ENCODE data around the gene KIF5C.

KIF5C gene

DNA sequence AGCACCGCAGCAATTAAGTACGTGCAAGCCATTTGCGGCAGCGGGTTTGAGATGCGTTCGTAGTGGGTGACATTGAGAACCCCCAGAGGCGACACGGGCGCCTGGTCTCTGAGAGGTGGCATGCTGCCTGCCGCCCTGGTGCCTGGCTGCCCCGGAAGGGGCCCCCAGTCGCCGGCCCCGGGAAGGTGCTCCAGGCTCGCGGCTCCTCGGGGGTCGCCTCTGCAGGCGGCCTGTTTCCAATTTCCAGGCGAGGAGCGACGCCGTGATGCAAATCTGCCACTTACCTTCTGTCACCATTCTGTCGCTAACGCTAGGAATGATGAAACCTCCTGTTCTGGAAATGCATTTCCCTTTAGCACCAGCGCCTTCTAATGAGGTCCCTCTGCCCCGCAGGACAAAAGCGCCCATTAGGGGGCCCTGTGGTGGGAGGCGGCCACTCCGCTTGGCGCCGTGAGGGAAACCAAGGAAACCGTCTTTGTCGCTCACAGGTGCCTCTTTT is 13.0 kb downstream of the KIF5C start:
- peak; percentile 3 for DNase-seq

DNA sequence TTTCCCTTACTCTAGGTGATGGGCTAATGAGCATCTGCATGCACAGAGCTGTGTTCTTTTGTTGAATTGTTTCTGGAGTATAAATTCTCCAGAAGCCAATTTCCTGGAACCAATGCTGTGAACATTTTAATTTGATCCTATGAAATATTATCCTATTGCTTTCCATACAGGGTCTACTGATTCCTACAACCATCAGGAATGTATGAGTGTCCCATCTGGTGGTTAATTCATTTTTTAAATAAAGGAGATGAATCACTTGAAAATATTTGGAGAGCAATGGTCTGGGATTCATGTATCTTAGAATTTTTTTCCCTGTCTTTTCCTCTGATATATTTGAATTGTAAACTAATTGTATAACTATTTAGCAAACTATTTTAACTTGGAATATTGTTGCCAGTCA is 14.0 kb downstream of the KIF5C start:
- DNase-seq = no peak

DNA sequence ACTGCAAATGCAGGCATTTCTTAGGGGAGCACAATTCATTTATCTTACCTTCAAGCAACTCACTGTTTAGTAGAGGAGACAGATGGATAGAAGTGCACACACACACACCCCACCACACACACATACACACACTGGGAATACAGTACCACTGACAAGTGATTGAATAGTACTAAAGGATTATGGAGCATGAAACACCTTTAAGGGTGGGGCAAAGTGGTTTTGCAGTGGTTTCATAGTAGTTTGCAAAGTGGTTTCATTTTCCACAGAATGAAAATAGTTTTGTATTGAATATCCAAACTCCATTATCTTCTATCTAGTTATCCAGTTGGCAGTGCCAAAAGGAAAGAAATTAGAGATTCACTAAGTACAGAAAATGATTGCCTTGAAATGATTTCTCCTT is 18.9 kb downstream of the KIF5C start:
- no peak for DNase-seq

DNA sequence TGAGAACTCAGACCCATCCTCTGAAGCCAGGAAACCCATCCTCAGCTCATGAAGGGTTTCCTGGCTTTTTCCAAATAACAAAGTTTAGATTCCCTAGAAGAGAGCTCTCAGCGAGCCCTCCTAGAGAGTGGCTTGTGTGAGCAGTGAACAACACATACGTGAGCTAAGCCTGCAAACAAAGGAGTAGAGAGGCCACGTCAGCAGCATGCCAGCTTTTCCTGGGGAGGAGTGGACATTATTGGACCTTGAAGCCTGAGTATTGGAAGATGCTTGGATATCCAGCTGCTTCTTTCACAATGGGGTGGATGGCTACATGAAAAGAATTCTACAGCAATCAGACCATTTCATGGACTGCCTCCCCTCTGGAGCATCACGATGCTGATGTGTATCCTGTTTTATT is 21.1 kb downstream of the KIF5C start:
- peak; percentile 41 for DNase-seq

DNA sequence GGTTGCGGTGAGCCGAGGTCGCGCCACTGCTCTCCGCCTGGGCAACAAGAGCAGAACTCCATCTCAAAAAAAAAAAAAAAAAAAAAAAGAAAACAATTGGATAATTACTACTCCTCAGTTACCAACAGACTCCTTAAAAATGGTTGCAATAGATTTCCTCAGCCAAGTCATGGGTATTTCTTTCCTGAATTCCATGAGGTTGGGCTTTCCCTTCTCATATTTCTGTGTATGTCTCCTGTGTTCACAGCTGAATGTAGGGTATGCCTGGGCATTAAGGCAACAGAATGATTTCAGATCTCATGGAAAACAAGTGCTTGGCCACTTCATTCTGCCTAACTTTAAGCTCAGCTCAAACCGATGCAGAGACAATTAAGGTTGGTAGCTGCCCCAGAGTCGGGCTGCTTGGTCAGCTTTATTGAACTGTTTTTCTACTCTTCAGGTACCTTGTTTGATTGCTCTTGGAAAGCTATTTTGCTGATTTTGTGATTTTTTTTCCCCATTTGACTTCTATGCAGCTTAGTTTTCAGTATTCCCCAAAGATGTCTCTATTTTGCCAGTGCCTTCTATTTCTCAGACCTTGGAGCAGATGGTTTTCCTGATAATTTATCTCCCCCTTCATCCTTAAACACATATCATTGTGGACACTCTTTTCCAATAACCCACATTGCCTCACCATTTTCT is 24.8 kb downstream of the KIF5C start:
- peak; percentile 2 for DNase-seq

DNA sequence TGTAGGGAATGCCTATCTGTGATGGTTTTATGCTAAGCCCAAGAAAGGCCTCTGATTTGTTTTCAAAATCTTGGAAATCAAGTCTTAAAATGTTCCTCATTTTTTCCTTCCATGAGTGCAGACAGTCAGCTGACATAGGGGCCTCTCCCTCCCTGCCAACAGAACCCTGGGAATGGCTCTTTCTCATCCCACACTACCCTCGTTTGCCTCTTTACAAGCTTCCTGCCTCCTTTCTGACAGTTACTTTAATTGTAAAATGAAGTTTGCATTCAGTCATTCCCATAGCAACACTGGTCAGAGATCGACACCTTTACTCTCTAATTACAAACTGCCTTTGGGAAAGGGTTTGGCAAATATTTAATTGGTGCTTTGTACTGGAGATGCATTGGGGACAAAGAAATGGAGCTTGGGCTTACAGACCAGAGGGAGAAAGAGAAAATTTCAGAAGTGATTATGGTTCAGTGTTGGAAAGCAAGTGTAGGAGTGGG is 25.4 kb downstream of the KIF5C start:
- DNase-seq = peak; percentile 7

DNA sequence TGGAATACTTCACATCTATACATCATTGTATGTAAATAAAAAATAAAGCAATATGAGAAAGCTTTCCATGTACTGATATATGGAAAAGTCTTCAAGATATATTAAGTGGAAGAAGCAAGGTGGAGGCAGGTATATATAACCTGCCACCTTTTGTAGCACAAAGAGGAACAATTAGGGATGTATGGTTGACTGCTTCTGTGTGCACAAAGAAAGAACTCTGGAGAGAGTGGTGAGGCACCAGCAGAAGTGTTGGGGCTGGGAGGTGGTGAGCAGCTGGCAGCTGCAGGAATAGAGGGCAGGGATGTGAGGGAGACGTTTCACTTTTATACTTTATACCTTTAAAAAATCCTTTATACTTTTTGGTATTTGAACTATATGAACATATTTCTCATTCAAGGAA is 26.1 kb downstream of the KIF5C start:
- DNase-seq = peak; percentile 56

DNA sequence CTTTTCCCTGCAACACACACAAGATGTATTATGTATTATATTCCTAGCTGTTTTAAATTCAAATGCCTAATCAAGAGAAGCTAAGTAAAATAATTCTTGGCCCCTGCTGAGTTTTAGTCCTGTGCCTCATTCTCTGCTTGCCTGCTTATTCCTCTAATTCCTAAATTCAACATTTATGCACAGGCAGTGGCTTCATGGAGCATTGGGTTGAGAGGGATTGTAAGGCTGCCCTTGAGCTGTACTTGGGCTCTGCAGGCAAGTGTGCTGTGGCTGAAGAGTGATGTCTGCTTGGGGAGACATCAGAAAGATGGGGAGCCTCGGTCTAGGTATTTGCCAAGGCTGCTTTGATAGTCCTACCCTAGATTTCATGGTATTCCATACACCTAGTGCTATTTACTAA is 27.8 kb downstream of the KIF5C start:
- no peak for DNase-seq

DNA sequence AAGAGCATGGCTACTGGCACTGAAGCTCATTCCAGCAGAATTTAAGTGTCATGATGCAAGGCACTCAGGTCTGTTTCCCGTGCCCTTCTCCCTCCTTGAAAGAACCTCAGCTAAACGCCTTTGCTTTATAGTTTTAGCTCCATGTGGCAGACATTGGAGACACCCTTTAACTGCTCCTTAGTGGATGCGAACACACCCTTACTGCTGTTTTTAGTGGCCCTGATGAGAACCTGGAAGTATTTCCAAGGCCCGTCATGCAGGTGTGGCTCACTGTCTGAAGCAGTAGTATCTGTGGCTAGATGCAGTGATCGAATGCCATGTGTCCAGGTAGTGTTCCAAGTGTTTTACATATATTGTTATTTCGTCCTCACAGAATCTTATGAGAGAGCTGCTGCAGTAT is 28.3 kb downstream of the KIF5C start:
- no peak for DNase-seq

DNA sequence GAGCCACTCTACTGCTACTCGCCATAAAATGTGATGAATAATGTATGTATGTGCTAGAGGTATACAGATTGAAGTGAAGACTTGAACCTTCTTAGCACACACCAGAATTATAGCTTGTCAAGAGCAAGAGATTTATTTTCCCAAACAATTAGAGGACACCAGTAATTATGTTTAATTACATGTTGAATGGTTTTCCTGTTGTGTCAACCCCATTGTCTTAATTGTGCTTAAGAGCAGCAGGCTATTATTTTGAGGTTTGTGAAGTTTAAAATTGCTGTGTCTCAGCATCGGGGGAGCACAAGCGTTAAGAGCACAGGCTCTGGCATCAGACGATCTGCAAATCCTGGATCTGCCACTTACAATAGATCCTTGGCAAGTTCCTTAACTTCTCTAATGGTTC is 29.0 kb downstream of the KIF5C start:
- DNase-seq = no peak

DNA sequence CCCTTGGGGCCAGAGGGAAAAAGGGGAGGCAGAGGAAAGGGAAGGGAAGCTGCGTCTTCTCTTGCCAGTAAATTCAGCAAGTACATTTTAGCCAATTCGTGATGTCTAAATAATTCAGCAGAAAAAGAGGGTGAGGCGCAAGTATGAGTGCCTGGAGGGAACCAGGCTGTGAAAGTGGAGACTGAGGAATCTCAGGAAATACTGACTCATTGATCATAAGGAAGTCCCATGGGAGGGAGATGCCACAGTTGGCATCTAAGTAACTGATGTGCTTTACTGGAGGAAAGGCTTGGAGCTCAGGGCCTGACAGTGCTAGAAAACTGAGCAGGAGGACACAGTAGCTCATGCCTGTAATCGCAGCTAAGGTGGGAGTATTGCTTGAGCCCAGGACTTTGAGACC is 31.1 kb downstream of the KIF5C start:
- DNase-seq = no peak

DNA sequence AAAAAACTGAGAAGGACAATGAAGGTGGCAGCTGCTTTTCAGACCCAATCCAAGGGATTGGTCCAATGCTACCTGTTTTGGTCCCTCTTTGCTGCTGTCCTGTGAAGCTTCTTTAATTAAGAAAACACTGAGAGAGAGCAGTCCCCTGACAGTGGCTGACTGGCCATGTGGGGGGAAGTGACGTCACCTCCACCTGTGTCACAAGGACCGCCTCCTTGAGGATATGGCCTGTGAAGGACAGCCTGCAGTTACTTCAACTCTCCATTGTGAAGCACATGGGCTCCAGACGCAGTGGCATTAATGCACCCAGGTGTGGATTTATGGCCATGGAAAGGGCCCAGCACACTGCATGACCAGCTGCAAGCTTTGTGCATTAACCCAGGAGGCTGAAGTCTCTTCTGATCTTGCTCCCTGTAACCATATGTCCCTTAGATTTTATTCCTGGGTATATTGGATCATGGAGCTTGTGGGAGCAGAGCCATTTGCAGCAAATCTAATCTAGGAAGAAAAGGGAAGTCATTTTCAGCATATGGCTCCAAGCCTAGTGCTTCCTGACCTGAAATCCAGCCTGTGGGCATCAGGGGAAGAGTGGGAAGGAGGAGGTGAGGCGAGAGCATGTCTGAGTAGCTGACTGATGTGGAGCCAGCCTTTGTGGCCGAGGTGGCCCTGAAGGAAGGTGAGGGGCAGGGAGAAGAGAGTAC is 32.2 kb downstream of the KIF5C start:
- DNase-seq = peak; percentile 1

DNA sequence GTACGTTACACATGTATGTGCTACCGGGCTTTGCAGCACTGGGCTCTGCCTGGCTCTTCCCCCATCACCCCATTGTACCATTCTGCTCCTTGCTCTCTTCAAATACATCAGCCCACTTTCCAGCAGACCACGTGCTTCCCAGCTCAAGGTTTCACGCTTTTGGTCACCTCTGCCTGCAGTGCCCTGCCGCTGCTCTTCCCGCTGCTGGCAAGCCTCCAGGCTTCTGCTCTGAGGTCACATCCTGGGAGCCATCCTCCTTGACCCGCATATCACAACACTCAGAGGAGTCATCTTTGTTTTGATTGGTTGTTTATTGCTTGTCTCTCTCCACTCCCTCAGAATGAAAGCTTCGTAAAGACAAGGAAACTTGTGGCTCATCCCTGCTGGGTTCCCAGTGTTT is 34.1 kb downstream of the KIF5C start:
- DNase-seq = peak; percentile 19

DNA sequence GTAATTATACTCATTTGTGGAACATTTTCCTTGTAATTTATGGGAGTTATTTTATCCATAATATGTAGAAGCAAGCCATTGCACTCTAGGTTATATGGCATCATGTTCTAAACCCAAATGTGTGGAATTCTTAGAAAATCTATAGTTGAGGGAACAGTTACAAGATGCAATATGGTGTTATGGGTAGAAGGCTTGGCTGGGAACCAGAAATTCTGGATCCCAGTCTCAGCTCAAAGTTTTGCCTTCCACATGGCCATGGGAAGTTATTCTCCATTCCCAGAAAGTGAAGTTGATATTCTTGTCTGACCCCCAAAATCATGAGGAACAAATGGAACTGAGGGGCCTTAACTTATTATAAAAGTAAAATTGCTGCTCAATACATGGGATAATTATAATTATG is 38.0 kb downstream of the KIF5C start:
- DNase-seq = no peak

DNA sequence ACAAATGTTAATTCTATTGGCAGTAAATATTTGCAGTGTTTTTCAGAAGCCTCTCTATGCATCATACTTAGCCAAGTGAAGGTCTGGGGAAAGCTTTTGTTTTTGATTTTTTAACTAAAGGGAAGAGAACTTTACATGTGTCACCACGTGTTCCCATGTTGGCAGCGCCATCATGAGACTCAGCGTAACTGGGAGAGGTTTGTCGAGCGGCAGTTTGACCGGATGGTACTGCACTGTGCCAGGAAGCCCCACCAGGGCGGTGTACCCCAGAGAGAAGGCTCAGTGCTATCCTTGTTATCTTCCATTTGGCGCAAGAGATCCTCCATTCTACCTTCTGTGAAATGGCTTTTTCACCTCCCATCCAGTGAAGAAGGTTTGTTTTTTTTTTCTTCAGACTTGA is 38.5 kb downstream of the KIF5C start:
- no peak for DNase-seq

DNA sequence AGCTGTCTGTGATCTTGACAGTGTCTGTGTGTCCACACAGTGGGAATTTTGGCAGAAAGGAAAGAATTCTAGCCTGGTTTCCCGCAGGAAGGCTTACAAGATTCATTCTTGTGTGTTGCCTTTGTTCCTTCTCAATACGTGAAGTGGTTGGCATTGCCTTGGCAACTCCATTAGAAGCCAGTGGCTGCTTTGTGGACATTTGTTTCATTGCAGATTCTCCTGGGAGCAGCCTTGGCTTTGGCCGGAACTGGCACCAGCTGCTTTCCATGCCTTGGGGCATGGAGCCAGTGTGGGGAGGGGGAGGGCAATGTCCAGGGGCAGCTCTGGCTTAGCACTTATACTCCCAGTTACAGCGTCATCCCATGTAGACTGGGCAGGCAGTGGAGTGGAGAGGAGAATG is 39.4 kb downstream of the KIF5C start:
- DNase-seq = no peak

DNA sequence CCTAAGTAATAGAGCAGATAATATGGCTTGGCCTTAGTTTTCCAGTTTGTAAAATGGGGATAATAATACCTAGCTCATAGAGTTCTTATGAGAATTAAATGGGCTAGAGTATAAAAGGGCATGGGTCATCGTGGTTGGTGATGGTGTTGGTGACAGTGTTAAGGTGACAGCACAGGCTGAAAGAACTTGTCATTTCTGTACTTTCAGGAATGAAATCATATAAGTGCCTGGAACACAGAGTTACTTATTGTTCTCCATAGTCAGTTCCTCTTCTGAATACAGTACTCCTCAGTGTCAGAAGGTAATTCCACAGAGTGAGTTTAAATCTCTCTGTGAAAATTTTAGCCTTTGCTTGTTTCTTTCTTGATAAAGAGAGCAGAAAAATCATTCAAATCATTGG is 42.4 kb downstream of the KIF5C start:
- DNase-seq = no peak

DNA sequence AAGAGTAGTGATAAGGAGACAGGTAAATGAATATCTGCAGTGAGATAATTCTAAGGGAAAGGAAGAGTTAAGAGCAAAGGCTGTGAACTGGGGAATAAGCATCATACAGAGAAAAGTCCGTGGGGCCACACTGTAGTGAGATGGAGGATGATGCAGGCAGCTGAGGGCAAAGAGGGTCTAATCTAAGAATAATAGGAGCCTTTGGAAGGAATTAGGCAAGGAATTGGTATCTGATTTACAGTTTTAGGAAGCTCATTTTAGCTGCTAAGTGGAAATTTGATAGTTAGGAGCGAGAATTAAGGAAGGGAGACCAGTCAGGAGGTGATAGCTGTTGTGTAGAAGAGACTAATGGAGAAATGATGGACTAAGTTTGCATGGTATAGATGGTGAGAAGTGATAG is 43.5 kb downstream of the KIF5C start:
- no peak for DNase-seq

DNA sequence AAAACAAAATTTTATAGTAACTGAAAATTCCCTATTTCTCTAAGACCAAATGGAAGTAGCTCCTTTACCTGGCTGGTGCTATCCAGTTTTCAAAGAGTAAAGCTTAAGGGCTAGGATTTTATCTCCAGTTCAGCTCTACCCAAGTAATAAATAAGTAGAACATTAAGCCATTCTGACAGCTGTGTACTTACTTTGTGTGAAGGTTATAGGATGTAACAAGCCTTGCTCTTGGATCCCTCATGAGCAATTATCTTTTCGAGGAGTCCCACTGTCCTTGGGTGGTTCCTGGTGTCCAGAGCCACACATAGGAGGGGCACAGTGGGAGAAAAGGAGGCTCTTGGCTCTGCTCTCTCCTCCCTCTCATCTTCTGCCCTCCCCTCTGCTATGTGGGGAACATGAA is 45.5 kb downstream of the KIF5C start:
- no peak for DNase-seq

DNA sequence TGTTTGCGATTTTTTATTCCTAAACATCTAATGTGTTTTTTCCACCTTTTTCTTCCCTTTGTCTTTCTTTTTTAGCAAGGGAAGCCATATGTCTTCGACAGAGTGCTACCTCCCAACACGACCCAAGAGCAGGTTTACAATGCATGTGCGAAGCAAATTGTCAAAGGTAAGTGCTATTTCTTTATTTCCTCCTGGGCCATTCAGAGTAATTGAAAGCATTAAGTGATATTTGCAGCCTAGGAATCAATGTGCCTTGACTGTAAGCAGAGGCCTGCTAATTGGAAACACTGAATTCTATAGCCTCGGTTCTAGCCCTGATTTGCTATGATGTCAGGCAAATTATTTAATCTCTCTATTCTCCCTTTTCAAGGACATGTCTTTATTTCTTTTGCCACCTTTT is 47.0 kb downstream of the KIF5C start:
- DNase-seq = no peak

DNA sequence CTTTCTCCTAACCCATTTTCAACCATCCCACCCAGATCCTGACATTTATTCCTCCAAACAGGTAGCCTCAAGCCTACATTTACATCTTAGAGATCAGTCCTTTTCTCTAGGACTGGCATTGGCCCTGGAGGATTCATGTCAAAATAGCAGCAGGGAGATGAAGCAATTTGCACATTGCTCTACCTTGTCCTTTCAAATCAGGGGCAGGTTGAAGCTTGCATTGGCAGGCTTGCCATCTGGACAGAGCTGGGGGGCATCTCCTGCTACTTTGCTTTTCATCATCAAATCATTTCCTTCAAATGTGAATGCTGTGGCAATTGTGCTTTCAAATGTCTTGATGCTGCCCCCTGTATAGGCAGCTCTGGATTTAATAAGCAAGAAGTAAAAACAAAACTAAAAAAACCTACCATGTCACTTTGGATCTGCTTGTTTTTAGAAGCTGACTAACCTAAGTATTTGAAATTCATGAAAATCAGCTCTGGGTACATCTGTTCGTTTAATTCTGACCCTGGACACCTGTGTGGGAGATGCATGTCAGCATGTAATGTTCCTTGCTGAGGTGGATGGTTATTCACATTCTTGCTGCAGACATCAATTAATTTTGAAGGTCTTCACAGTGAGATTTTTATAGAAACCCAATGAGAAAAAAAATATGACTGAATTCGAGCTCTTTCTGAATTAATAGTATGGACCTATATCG is 47.9 kb downstream of the KIF5C start:
- DNase-seq = no peak

DNA sequence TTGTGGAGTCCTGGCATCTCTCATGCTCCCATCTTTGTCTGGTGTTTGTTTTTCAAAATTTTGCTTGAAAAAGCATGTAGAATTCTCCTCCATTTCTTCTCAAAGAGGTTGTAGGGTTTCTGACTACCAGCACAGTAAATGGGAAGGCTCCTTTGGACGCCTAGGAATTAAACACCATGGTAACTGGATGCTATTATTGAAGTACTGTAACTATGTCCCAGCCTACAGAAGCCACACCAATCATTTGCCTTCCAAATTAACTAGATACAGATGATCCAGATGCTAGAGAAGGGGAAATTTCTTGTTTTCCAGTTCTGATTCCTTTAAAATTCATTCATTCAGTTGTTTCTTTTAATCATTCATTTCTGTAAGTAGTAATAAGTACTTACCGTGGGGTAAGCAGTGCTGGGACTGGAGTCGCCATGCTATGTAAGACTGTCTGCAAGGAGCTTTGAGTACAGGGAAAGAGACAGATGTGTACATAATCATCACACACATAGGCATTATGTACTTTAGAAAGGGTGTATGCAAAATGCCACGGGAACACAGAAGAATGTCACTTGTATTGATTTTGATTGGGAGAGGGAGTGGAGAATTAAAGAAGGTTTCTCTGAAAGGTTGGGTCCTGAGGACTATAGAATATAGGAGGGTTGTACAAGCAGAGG is 49.6 kb downstream of the KIF5C start:
- DNase-seq = no peak

DNA sequence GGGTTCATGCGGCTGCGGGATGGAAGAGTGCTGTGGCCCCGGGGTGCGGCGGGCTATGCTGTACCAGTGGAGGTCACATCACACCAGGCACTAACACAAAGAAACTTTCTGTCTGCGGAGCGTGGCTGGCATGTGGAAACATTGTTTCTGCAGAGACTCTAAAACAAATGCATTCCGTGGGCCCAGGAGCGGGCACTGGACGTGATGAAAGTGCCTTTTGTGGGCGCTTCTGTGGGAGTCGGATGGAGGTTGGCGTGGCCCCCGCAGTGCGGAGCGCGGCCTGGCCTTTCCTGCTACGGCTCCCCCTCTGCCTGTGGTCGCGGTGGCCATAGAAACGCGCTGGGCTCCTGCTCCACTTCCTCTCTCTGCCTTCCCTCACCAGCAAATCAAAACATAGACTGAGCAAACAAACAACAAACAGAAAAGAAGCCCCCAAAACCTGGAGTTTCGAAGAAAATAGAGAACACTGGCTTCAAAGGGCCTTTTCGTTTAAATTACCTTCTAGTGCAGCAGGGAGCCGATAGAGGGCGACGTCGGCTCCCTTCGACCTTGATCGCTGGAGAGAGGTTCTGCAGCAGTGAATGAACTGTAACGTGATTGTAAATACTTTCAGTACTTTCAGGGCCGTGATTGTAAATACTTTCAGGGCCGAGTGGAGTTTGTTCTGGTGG is 51.4 kb downstream of the KIF5C start:
- peak; percentile 42 for DNase-seq
